Activated CD8-positive, alpha-beta memory T cell treated with anti-CD3 and anti-CD28 coated beads for 4 hours (primary cell): ENCODE measurements around the gene NALCN.

Source experiments
- DNase-seq, 2 donors: peaks; one replicate each; pipeline ENCODE4 v3.0.0-alpha.2; 2020; ENCODE audit warnings: low read depth in 2 of 2

NALCN gene

DNA sequence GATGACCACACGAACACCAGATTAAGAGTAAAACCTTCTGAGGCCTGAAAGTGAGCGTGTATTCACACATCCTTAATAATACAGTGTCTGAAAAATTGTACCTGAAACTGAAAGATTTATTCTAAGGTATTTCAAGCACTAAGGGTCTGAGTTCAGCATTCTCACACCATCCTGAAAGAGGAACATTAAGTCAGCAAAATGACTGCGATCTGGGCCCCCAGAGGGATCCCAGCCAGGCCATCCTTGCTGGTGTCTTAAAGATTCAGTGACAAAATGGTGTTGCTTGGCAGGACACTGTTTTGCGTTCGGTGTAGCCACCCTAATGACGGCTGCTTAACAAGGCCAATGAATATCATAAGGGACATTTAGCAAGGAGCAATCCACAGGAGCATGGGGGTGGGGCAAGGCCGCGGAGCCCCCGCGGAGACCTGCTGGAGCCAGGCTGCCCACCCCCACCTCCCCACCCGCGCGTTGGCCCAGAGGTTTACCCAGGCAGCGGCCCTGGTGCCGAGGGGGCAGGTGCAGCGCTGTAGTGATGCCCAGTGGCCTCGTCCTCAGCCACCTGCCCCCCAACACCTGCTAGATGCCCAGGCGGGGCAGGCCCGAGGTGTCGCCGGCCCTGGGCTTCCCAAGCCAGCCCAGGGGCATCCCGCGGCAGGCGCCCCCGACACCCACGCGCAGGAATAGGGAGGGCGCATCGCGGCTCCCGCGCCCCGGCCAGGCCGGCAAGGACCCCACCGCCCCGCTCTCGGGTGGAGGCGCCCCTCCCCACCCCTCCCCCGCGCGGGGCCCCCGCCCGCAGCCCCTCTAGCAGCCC, 742 bp downstream of the NALCN start:
- no peak for DNase-seq

DNA sequence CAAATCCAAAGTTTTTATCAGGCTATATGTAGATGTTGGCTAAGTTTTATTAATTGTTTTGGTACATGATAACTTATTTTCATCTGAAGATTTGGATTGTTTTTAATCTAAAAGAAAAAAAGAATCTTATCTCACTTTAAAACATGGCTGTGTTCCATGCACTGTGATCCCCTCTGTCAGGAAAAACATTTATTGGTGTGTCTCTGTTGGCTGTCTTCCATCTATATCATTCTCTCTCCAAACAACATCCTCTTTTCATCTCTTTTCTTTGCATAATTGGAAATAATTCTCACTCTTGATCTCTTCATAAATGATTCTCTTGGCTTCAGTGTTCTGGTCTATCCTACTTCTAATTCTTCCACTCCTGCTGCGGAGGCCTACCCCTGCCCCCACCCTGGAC, 4.2 kb downstream of the NALCN start:
- no peak for DNase-seq

DNA sequence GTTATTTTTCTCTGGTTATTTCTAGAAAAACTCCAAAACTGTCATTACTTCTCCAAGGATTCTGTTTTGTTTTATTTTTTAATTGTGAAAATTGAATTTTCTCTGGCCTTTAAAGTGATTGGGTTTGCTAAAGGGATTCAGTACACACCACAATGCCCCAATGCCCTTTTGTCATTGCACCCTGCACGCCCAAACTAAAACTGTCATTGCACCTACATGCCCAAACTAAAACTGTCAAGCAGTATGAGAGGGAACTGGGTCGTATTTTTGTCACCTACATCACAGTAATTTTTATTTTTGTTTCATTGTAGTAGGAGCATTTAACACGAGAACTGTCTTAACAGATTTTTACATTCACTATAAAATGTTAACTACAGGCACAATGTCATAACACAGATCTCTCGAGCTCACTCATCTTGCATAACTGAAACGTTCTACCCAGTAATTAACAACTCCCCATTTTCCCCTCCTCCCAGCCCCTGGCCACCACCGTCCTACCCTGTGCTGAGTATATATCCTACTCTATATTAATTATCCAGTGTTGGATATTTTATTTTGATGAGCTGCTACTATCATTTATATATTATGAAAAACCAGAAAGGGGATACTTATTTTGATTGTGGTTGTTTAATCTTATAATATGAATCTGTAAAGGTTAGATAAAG, 7.2 kb downstream of the NALCN start:
- no peak for DNase-seq

DNA sequence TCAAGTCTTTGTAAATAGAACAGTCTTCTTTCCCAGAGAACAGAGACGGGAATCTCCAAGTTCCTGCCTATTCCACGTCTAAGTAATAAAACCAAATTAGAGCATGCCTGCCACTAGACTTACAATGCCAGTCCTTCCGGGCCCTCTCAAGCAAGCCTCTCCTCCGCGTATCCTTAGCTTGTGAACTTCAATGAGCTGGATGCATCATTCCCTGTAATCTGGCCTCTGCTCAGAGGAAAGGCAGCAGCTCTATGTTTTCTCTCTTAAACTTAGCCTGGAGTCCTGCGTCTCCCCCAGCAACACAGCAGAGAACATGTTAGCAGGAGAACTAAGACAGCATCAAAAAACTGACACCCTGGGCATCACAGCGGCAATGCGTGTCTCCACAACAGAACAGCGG, 8.2 kb downstream of the NALCN start:
- DNase-seq: no peak

DNA sequence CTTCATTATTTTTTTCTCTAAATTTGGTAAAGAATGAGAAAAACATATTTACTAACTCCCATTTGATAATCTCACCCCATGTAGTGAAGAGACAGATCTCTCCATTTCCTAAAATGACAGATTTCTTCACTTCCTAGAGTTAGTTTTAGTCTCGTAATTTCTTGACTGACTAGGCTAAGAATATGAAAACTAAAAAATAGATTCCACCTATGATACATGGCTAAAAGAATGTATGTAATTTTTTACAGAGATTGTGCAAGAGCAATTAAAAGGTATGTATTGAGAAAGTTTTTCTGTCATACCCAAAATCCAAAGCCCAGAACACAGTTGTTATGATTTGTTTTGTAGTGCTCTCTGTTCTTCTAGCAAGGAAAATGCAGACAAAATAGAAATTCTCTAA, 9.5 kb downstream of the NALCN start:
- DNase-seq: no peak

DNA sequence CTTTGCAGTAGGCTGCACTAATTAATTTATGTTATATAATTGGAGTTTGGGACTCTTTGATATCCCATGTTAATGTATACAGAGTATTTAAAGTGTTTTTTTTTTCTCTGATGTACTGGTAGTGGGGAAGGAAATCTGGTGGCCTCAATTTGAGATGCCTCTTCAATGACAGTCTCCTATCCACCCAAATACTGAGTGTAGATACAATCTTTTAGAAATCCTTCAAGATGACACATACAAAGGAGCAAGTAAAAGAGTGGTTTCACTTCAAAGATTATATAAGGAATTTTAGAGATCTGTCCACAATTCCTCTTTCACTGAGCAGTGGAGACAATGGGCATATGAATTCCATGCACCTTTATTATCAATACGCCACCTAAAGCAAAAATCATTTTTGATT, 15.1 kb downstream of the NALCN start:
- no peak for DNase-seq

DNA sequence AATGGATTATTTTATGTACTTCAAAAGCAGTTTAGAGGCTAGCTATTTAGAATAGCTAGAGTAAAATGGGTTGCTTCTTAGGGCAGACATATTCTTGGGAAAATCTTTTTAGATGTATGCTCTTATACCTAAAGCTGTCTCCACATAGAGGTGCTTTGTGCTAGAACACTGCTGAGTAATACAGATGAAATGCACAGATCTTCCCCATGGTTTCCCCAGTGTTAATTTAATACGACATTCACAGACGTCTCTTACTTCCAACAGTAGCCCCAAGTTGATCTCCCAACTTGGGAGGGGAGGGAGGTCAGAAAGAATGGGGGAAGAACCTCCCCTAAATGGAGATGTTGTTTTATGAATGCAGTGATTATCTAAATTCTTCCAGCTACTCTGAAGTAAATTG, 16.9 kb downstream of the NALCN start:
- no peak for DNase-seq

DNA sequence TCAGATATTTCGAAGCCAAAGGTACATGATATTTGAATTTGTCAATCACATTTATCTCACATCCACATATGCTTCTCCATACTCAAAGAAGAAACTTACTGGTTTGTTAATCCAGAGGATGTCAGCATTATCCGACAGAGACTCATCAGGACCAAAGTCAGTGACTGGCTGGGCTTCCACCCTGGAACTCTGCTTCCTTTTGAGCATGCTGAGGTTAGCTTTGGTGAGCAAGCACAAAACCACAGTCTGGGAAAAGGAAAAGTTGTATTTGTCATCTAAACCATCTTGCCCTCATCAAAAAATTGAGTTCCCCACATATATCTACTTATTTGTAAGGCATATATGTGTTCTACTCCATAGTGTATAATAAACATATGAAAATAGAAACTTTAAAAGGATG, 17.4 kb downstream of the NALCN start:
- no peak for DNase-seq

DNA sequence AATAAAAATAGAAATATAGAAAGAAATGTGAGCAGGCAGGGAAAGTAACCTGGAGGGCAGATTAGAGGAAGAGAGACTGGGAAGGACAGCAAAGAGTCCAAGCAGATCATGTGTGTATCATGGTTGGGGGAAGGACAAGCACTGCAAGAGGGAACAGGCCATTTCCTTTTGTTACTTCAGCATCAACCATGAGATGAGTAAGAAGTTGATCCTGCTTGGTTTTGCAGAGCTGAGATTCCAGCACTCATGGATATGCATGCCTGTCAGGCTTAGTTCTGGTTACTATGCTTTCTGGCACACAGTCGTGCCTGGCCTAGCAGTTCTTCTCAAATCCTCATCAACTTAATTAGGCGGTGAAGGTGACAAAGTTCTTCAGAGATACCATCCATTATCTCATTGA, 18.1 kb downstream of the NALCN start:
- DNase-seq: no peak

DNA sequence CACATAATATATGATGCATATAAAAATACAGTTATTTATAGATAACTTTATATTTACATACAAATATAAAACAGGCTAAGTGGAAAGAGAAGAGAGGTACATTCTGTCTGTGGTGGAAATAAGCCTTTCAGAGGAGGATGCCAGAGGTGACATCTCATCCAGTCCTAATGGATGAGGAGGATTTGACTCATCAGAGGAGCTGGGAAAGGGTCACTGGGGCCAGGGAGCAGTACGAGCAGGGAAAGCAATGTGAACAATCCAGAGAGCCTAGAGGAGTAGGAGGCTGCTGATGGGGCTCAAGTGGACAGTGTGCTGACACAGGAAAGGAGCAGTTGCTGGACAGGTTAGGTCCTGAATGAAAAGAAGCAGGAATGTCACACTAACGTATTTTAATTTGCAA, 18.6 kb downstream of the NALCN start:
- no peak for DNase-seq

DNA sequence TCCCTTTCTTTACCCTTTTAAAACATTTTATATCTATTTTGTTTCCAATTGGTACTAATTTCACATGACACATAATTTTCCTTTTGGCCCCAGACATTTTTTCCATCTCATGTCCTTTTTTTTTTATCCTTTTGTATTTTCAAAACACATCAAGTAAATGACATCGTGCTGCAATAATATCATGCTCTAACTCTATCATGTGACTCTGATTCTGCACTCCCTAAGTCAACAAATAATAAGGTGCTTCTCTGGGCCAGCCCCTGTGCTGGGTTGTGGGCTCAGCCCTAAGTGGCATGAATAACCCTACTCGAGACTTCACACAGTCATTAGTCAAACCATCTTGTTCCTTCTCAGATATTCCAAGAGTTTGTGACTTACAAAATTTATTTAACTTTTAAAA, 21.7 kb downstream of the NALCN start:
- no peak for DNase-seq

DNA sequence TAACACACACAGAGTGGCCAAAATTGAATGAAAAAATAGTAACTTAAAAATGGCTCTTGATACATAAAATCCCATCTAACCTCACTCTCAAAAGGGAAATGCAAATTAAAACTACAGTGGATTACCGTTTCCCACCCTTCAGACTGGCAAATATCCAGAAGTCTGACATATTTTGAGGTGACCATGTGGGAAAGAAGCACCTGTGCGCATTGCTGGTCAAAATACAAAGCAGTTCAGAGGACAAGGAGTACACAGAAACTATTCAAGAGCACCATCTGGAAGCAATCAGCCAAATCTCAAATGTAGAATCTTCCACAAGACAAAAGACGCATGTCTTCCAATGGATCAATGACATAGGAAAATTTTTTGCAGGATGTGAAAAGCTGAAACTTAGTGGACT, 23.2 kb downstream of the NALCN start:
- DNase-seq: no peak

DNA sequence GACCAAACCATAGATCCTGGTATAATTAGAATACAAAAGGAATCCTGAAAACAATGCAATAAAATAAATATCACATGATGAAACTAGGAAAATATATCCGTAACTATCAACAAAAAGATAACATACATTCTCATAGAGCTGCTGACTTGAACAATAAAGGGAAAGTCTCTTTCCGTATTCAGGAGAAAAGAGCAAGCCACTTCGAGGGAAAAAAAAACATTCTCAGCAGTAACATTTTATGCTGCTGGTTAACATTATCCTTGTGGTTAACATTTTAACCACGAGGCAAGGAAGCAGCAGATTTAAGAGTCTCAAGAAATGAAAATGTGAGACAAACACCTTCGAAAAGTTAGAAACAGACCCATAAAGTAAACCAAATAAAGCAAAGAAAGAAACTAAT, 25.8 kb downstream of the NALCN start:
- DNase-seq: no peak

DNA sequence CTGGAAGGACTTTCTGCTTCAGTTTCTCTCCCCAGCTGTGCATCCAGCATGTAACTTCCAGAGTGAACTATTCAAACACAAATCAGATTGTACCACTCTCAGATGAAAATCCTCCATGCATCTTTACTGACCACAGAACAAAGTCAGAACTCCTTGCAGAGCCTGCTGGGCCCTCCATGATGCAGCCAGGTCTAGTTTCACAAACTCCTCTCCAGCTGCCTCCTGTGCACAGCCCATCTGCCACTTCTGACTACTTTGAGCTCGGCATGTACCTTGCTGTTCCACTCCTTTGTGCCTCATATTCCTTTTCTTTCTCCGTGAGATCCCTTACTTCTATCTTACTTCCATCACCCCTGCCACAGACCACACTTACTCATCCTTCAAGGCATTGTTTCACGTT, 31.4 kb downstream of the NALCN start:
- DNase-seq: no peak

DNA sequence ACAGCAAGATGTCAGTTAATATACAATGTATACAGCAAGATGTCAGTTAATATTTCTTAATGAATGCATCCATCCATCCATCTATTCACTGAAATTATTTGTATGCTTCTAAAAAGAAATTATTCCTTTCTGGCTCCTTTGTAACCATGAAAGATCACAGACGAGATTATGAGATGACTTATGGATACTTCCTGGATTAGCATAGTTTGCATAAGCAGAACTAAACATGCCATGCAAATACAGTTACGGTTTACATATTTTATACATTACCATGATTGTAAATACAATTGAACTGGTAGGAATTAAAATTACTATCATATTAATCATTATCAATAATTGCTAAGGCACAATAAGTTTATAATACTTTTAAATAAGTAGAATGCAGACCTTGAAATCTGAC, 32.7 kb downstream of the NALCN start:
- no peak for DNase-seq

DNA sequence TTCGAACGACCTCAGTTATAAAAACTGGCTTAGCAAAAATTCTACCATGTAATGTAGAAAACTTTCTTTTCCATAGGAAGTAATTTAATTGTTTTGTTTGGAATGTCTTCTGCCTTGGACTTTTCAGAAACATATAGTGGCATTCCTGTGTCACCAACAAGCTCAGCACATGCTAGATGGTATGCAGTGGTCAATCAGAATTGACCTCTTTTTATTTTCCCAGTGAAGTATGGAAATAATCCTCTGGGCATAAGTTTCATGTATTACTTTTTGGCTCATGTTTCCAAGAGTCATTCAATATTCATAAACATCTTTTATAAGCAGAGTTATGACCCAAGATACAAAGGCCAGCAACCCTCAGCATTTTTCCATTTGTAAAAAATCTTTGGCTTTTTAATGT, 33.6 kb downstream of the NALCN start:
- no peak for DNase-seq

DNA sequence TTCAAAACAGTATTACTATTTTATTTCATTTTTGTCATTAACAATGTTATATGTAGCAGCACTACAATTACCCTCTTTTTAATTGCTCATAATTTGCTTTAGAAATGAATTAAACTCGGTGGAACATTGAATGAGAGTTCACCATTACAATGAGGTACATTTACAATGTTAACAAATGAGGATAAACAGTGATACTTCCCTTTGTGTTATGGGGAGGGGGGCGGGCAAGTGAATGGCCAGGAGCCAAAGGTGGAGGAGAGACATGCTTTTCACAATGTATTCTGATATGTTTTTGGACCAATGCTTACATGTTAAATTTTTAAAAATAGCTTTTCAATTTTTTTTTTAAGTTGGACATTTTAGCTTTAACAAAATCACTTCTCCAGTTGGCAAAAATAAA, 34.2 kb downstream of the NALCN start:
- no peak for DNase-seq

DNA sequence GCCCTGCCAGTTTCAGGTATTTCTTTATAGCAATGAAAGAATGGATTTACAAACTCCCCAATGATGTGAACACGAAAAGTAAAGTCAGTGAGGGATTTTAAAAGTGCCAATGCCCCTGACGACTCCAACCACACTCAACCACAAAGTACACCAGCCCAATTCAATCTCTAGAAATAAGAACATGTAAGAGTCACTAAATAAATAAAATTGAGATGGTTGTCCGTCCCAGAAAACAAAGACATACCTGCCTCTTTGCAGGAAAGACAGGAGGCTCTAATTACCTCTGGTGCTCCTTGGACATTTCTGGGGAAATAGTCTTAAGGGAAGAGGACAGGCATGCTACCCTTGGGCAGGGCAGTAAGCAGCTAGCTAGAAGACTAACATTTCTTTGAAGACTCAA, 55.8 kb downstream of the NALCN start:
- no peak for DNase-seq

DNA sequence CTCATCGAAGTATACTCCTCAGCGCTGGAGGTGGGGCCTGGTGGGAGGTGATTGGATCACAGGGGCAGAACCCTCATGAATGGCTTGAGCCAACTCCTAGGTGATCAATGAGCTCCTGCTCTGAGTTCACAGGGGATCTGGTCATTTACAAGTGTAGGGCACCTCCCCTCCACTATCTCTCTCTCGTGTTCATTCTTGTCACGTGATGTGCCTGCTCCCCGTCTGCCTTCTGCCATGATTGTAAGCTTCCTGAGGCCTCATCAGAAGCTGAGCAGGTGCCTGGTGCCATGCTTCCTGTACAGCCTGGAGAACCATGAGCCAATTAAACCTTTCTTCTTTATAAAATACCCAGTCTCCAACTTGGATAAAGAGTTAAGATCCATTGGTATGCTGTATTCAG, 61.4 kb downstream of the NALCN start:
- DNase-seq: no peak

DNA sequence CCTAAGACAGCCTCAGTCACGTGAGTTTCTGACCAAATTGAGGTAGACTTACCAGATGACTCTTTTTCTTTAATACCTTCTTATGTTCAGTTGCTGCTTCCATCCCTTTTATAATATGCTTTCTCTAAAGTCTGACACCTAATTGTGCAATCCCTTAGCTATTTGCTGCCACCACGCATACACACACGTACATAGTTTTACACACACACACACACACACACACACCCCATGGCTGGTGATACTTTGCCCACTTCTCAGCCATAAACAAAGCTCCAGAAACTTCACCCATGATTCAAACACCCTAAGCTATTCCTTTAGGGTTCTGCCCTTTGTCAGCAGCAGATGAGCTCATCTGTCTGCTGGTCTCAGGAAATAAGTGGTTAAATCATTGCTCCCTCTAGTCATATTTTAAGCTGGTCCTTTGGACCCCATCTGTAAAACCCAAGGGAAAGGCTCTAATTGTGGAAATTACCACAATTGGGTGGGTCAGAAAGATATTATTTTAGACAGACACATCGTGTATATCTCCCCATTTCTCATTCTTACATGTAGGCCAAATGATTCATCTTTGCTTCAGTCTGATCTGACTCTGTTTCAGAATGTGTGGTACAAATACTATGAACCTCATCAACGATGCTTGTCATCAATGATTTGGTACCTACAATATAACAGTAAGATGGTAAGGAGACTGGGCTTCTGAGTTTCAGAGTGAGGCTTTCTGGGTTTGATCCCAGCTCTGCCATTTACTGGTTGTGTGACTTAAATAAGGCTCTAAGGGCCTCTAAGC, 69.2 kb downstream of the NALCN start:
- no peak for DNase-seq

DNA sequence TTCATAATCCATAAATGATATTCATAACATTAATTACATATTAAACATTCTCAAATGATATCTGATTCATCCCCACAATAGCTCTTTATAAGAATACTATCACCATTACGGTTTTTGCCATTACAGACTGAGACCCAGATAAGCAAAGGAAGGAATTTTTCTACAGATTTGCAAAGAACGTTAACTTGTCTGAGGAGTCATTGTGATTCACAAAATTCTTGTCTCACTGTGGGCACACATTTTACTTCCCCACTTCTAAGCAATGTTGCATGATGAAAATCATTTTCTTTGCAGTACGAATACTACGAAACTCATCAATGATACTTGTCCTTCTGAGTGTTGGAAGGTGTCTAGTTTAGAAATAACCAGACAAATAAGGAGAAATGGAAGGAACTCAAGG, 70.1 kb downstream of the NALCN start:
- no peak for DNase-seq

DNA sequence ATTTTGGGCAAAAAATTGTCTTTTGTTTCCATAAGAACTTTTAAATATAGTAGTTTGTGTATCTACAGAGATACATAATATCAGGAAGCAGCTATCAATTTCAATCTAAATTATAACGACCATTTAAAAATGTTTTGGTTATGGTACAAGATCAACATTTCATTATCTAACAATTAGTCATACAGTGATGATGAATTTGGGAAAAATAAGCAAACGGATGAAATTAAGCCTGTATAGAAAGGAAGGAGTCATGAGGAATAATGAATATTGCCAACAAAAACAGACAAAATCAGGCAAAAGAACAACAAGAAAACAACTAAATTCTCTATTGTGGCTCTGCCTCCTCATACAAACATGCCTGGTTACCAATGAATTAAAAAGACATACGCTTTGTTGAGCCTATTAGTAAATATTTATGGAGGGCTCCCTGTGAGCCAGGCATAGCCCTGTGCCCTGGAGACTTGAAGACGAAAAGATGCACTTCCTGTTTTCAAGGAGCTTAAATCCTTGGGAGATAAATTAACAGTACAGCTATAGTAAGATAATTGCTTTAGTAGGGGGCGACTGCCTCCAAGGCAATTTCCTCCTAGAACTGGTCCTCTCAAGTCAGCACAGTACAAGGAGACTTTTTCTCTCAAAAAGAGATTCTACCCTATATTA, 73.0 kb downstream of the NALCN start:
- DNase-seq: no peak
